Heart left ventricle (tissue), 16 donors: ENCODE measurements around the gene ATP6V0C. TPM values are rescaled to one million over a fixed set of nuclear protein-coding genes. Genes with fewer than 3 reads are reported as not detected.

Experiments used
- ATAC-seq, 4 donors: fragments of 200-7000 bp; cut with Tn5 transposase; one replicate each; pipeline ENCODE4 v1.9.1; 2020 to 2022; ENCODE audit warnings: moderate library complexity in 4 of 4, mild to moderate bottlenecking in 3 of 4, moderate number of reproducible peaks in 1 of 4
- DNase-seq, 5 donors: peaks; one replicate each; pipeline ENCODE4 v3.0.0-alpha.2; 2020
- H3K27ac ChIP-seq, 12 donors: fragments of 200-600 bp; sonication (generic) in 4 of 12; one replicate each; pipeline versions ENCODE4 v1.5.0 to v1.8.0; 2016 to 2022; ENCODE audit warnings: mild to moderate bottlenecking in 2 of 12
- H3K27me3 ChIP-seq, 9 donors: fragments of 200-600 bp; sonication (generic) in 2 of 9; one replicate each; pipeline versions ENCODE4 v1.5.1 to v1.8.0; 2016 to 2022; ENCODE audit warnings: mild to moderate bottlenecking in 3 of 9
- H3K36me3 ChIP-seq, 9 donors: fragments of 200-600 bp; sonication (generic) in 2 of 9; one replicate each; pipeline versions ENCODE4 v1.5.0 to v1.8.0; 2018 to 2022; ENCODE audit warnings: mild to moderate bottlenecking in 2 of 9
- H3K4me1 ChIP-seq, 12 donors: fragments of 200-600 bp; sonication (generic) in 4 of 12; one replicate each; pipeline versions ENCODE4 v1.5.0 to v1.8.0; 2016 to 2022; ENCODE audit warnings: mild to moderate bottlenecking in 3 of 12
- H3K4me3 ChIP-seq, 12 donors: fragments of 200-600 bp; sonication (generic) in 4 of 12; one replicate each; pipeline versions ENCODE4 v1.5.0 to v1.8.0; 2017 to 2022; ENCODE audit warnings: mild to moderate bottlenecking in 9 of 12, moderate library complexity in 4 of 12
- H3K9me3 ChIP-seq, 12 donors: fragments of 200-600 bp; sonication (generic) in 4 of 12; one replicate each; pipeline versions ENCODE4 v1.5.0 to v1.8.0; 2016 to 2022; ENCODE audit warnings: mild to moderate bottlenecking in 1 of 12
- CTCF ChIP-seq, 12 donors: fragments of 200-600 bp; sonication (generic) in 4 of 12; IDR thresholded peaks; one replicate each; pipeline versions ENCODE4 v1.5.0 to v1.8.0; 2018 to 2022; ENCODE audit warnings: antibody characterized with exemption in 12 of 12, mild to moderate bottlenecking in 5 of 12
- POLR2A ChIP-seq, 2 donors: fragments of 450-650 bp; IDR thresholded peaks; one replicate each; pipeline ENCODE4 v1.6.1; 2017; ENCODE audit warnings: antibody characterized with exemption in 2 of 2, mild to moderate bottlenecking in 2 of 2, moderate library complexity in 2 of 2
- WGBS, 4 donors: extraction: QIAGEN DNeasy Blood & Tissue Kit in 2 of 4; methylation state at CpG; one replicate each; pipeline versions ENCODE4 v1.1.5 to v1.1.7; 2013 to 2018; 5-methylcytosine and 5-hydroxymethylcytosine counted together
- intact Hi-C, 10 donors: fragments of 100-400 bp; cut with DNase I; formaldehyde crosslinking; loops; one replicate each; pipeline versions ENCODE4 v1.11.1 to v1.14.2; 2022
- polyA plus RNA-seq, 2 donors: library from polyadenylated mRNA; stranded (reverse); fragments of 200-250 nt; gene quantifications; one replicate each; pipeline ENCODE4 v1.2.3, GENCODE V29; 2013
- total RNA-seq, 9 donors: library from RNA; depleted of rRNA in 2 of 9; stranded (reverse); fragments of >200 nt in 2 of 9; fragmentation: NEBNext Ultra II Directional in 3 of 9; extraction: Animal tissue kit (Norgen Biotek cat#: 25700) in 3 of 9; gene quantifications; one replicate each; pipeline versions ENCODE4 v1.1.0 to v1.2.4, GENCODE V29; 2016 to 2023
- donor health status: ischemic (EF 13 %, LVEDD 7.1; RV severe dilation, severe dysfunction).
- donor health status: healthy with polysubstance abuse.
- donor health status: DM: no; HTN: yes; CAD: no.
- donor health status: DM: no; HTN: no; CAD: no.
- donor health status: ischemic (EF 25% LVEDD 6.9; RV normal size, moderate dysfunction).
- donor health status: ischemic (EF 25% LVEDD 5.7; RV mildly dilated, moderate dysfunction).
- donor health status: healthy.
- donor health status: DM: yes; HTN: yes; CAD: no.
- donor health status: ischemic (EF 35%, LVEDD 5.7; RV mildly dilated, moderate dysfunction).
- donor health status: nonischemic (EF 11% LVEDD 7.7; RV severe dilation, severe dysfunction).
- donor health status: DM: yes; HTN: yes; CAD: no.
- donor health status: PGD.
- donor health status: ischemic (EF 29% LVEDD 5.4; RV normal size, mild dysfunction).
- donor health status: nonischemic (EF 23%, LVEDD 6.1; RV moderate dilation, normal function).

Gene ATP6V0C
- total and polyA plus RNA-seq, 11 donors: 61.6 to 232 (median 132) TPM

- intact Hi-C loops: no loop called here
- H3K9me3 ChIP-seq: no peaks in the 10 kb centered on the region
- DNase-seq (peak in 2 of 5 donors; percentile 23 to 55), ATAC-seq (no peak)
- no peaks in the 10 kb centered on the region for H3K36me3 ChIP-seq
- no peak for TF ChIP-seq POLR2A (IDR thresholded peaks at IDR 0.05)
- H3K27ac ChIP-seq: no peak overlapping the region
- H3K27me3 ChIP-seq: no peaks in the 10 kb centered on the region
- peaks cover 0 to 32% (median 15%) of the 10 kb centered on the region in 12 donors for H3K4me1 ChIP-seq
- 77 to 89% (median 85%) methylated on average over 14 to 15 of the region's 15 CpGs for WGBS, 4 donors
- H3K4me3 ChIP-seq: no peak overlapping the region
These were observed 25.7 kb upstream of the ATP6V0C start for GRCh38 chr16:2487903-2488531.

- Histone ChIP-seq H3K27ac (no peak overlapping the region), H3K27me3 (no peaks in the 10 kb centered on the region), H3K4me1 (peaks cover 0 to 27% (median 12%) of the 10 kb centered on the region in 12 donors), H3K9me3 (no peaks in the 10 kb centered on the region), H3K4me3 (no peak overlapping the region), H3K36me3 (no peaks in the 10 kb centered on the region)
- no peak for TF ChIP-seq CTCF (IDR thresholded peaks at IDR 0.05)
- ATAC-seq: no peak
- DNase-seq: no peak
- intact Hi-C loops: no loop called here
- WGBS, 4 donors: 88 to 96% (median 96%) methylated on average over 16 of the region's 16 CpGs
These were observed 24.2 kb upstream of the ATP6V0C start for GRCh38 chr16:2489581-2489980.

- intact Hi-C loops: loop anchor here in 3 of 10 donors (10.0 kb wide), 2 partner anchors 56 to 296 kb away; partner anchors contain the start of gene CASKIN1 (in 1 of the 3)
- ATAC-seq (no peak), DNase-seq (peak in 1 of 5 donors; percentile 55)
- peaks cover 0 to 27% (median 12%) of the 10 kb centered on the region in 12 donors for H3K4me1 ChIP-seq
- 91 to 94% (median 92%) methylated on average over 19 to 23 of the region's 23 CpGs for WGBS, 4 donors
- H3K27ac ChIP-seq: no peak overlapping the region
- TF ChIP-seq CTCF (IDR thresholded peaks at IDR 0.05) (no peak), POLR2A (IDR thresholded peaks at IDR 0.05) (no peak)
- no peaks in the 10 kb centered on the region for H3K9me3 ChIP-seq
- no peak overlapping the region for H3K4me3 ChIP-seq
- no peaks in the 10 kb centered on the region for H3K36me3 ChIP-seq
- H3K27me3 ChIP-seq: no peaks in the 10 kb centered on the region
These were observed 23.3 kb upstream of the ATP6V0C start for GRCh38 chr16:2490190-2491105.

GRCh38 chr16:2492292-2492691, 21.5 kb upstream of the ATP6V0C start:
- DNase-seq (no peak), ATAC-seq (no peak)
- H3K27ac ChIP-seq: no peak overlapping the region

GRCh38 chr16:2493605-2494004, 20.1 kb upstream of the ATP6V0C start:
- WGBS, 4 donors: 94 to 96% (median 95%) methylated on average over 6 of the region's 6 CpGs
- no peak overlapping the region for H3K27ac ChIP-seq
- peaks cover 0 to 14% (median 3%) of the 10 kb centered on the region in 9 donors for H3K36me3 ChIP-seq
- intact Hi-C loops: loop anchor here in 3 of 10 donors (10.0 kb wide), 2 partner anchors 59 to 299 kb away; partner anchors contain the start of gene CASKIN1 (in 1 of the 3)
- H3K9me3 ChIP-seq: no peaks in the 10 kb centered on the region
- no peaks in the 10 kb centered on the region for H3K27me3 ChIP-seq
- no peak for ATAC-seq
- TF ChIP-seq POLR2A (IDR thresholded peaks at IDR 0.05): no peak
- TF ChIP-seq CTCF (IDR thresholded peaks at IDR 0.05): no peak
- peaks cover 0 to 21% (median 19%) of the 10 kb centered on the region in 12 donors for H3K4me1 ChIP-seq
- no peak for DNase-seq
- H3K4me3 ChIP-seq: no peak overlapping the region

More at GRCh38 chr16:2492292-2492691, 21.5 kb upstream of the ATP6V0C start:
- WGBS, 4 donors: 92 to 95% (median 94%) methylated on average over 13 of the region's 13 CpGs
- H3K27me3 ChIP-seq: no peaks in the 10 kb centered on the region
- H3K4me1 ChIP-seq: peaks cover 0 to 19% (median 6%) of the 10 kb centered on the region in 12 donors
- intact Hi-C loops: loop anchor here in 3 of 10 donors (10.0 kb wide), 2 partner anchors 57 to 297 kb away; partner anchors contain the start of gene CASKIN1 (in 1 of the 3)
- no peak overlapping the region for H3K4me3 ChIP-seq
- peaks cover 0 to 14% (median 3%) of the 10 kb centered on the region in 9 donors for H3K36me3 ChIP-seq
- no peaks in the 10 kb centered on the region for H3K9me3 ChIP-seq
- TF ChIP-seq POLR2A (IDR thresholded peaks at IDR 0.05): no peak
